NOMO-1 treated with DMSO at 0.1 percent for 48 hours (cell line): Measurements from ENCODE around the gene MLLT6.

ENCODE experiments used
- DNase-seq: peaks from one replicate; lab custom pipeline; 2025; ENCODE audit not compliant: unreplicated experiment; lab: John Stamatoyannopoulos, UW

Gene MLLT6

DNA sequence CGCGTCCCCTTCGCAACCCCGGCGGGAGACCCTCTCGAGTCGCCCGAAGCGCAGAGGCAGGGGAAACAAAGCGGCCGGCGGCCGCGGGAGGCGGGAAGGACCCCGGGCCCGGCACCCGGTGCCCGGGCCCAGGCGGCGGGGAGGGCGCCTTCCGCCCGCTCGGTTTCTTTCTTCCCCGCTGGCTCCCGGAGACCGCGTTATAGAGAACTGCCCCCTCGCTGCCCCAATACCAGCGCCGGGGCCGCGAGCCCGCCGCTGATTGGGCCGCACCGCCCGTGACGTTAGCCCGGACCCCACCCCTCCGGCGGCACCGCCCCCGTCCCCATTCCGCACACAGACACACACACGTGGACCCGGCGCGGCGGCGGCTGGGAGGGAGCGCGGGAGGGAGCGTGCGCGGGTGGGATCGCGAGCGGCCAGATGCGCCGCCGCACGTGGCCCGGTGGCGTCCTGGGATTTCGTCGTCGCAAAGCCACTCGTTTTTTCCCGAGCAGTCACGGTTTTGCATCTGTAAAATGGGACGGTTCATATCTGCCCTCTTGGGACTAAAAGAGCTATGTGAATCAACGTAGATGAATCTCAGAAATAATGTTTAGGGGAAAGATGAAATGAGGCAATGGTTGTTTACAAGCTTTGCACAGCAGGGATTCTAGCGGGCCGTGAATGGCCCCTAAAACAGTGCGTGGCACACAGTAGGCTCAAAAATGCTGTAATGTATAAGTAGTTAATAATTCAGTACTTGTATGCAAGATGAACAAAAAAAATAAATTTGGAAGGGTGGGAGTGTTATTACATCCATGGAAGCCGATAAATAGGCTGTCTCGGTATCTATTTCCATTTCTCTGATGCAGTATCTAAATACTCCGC lies 30.1 kb upstream of the MLLT6 start, which contains the start of gene EPOP:
TSS of gene EPOP (minus strand) at position 209 of the 867 bp plus-strand sequence. CDS start 462 bp downstream, outside the sequence.
- peak; percentile 76 for DNase-seq

DNA sequence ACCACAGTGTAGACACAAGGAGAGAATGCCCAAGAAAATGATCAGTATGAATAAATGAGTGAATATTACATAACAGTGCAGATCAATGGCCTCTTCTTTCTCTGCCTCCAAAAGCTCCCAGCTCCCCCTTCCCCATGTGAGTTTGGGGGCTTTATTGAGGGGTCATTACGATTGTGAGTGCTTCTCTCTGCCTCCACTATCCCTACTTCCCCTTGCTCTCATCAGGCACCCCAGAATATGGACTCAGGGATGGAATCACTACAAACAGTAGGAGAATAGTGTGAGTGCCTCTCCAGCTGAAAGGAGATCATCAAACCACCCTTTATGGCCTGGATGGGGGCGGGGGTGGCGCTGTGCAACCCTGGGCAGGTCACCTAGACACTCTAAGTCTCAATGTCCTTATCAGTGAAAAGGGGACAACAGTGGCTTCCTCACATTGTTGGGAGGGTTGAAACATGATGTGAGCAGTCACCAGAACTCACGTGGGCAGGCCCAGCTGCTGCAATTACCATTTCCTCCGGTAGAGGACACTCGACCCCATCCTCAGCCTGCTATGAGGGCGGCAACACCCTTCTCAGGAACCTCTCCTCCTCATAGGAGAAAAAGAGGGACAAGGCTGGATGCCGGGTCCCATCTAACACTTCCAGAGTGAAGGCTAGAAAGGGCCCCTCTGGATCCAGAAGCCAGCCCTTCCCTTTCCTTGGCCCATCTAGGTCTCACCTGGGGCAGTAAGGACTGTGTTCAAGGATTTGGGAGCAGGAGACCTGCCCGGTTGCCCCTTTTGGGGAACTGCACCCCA lies 28.2 kb upstream of the MLLT6 start:
- DNase-seq: peak; percentile 73

DNA sequence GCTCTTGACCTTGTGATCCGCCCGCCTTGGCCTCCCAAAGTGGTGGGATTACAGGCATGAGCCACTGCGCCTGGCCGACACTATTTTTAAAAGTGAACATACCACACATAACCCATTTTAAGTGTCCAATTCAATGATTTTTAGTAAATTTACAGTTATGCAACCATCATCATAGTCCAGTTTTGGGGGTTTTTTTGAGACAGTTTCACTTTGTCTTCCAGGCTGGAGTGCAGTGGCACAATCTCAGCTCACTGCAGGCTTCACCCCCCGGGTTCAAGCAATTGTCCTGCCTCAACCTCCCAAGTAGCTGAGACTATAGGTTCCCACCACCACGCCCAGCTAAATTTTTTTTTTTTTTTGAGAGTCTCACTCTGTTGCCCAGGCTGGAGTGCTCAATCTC lies 27.3 kb upstream of the MLLT6 start:
- DNase-seq: no peak

DNA sequence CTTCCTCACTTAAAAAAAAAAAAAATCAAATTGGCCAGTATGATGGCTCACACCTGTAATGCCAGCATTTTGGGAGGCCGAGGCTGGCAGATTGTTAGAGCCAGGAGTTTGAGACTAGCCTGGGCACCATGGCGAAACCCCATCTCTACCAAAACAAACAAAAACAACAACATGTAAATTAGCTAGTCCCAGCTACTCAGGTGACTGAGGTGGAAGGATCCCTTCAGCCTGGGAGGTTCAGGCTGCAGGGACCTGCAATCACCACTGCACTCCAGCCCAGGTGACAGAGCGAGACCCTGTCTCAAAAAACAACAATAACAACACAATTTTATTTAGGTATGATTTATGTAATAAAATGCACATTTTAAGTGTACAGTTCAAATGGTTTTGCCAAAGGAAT lies 24.0 kb upstream of the MLLT6 start:
- no peak for DNase-seq

DNA sequence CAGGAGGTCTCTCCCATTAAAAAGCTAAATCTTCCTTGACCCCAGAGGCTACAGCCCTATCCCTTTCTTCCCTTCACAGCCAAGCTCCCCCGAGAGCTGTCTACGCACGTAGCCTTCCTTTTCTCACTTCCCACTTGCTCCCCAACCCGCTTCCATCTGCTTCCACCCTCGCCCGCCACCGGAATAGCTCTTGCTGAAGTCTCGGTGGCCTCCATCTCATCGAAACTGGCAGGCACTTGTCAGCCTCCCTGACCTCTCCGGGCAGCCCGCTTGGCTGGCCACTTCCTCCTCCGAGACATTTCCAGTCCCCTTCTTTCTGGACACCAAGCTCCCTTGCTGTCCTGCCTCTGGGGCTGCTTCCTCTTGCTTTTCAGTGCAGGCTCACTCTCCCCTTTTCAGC lies 19.6 kb upstream of the MLLT6 start:
- DNase-seq: peak; percentile 24

DNA sequence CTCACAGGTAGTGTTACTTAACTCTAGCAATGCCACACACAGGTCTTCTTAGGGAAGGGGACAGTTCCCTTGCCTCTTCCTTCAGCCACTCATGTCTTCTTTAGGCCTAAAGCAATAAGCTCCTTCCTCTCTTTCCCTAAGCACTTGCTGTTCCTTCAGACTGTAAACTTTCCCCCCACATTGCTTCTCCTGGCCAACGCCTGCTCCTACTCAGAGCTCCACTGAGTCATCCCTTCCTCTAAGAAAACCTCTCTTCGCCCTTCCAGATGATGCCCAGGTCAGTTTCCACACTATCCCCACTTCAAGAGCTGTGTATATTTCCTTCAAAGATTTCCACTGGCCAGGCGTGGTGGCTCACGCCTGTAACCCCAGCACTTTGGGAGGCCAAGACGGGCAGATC lies 17.8 kb upstream of the MLLT6 start:
- no peak for DNase-seq

DNA sequence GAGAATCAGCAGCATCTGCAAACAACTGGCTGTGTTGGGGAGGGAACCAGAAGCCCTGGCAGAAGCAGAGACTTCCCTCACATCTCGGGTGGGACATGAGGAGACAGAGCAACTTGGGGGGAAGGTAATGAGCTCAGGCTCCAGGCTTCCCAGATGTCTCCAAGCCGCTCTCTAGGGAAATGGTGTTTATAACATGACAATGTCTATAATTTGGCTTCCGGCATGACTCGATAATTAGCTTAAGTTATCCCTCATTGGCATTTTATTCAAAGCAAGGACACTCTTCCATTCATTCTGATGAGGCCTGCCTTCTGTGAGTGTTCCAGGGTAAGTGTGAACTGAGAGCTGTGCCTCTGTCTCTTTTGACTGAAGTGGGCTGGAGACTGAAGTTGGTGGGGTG lies 14.7 kb upstream of the MLLT6 start:
- no peak for DNase-seq

DNA sequence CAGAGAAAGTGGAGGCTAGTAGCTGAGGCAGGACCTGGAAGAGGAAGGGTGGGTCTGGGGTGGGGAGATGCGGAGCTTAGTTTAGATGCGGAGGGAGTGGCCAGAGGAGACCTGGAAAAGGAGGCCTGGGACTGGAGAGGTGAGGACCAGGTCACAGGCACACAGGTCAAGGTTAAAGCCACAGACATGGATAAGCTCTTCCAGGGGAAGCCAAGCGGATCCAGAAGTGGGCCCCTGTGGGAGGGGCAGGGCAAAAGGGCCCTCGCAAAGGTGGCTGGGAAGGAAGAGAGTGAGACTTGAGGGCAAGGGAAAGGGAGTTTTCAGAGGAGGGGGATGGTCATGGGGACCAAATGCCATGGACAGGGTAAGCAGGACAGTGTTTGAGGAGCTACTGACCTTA lies 13.9 kb upstream of the MLLT6 start:
- DNase-seq: no peak

DNA sequence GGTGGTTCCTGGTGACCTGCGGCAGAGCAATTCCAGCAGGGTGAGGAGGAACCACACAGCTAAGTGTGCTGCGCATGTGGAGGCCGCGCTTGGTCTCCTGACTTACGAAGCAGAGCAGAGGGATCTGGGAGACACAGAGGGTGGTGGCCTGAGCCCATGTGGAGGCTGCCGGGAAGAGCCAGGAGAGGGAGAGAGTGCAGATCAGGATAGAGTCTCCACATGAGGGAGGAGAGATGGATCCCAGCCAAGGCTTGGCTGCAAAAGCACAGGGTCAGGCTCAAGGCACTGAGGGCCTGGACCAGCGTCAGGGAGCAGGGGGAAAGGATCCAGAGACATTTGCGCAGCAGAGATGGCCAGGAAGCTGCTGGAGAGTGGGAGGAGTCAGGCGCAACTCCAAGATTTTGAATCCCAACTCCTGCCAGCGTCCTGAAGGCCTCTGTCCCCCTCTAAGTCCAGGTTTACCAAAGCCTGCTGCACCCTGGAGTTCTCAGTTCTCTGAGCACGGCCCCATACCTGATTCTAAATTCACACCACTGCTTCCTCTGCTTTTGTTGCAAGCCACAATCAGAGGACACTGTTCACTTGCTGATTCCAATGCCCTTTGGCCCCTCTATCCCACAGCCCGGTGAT lies 11.3 kb upstream of the MLLT6 start:
- DNase-seq: no peak

DNA sequence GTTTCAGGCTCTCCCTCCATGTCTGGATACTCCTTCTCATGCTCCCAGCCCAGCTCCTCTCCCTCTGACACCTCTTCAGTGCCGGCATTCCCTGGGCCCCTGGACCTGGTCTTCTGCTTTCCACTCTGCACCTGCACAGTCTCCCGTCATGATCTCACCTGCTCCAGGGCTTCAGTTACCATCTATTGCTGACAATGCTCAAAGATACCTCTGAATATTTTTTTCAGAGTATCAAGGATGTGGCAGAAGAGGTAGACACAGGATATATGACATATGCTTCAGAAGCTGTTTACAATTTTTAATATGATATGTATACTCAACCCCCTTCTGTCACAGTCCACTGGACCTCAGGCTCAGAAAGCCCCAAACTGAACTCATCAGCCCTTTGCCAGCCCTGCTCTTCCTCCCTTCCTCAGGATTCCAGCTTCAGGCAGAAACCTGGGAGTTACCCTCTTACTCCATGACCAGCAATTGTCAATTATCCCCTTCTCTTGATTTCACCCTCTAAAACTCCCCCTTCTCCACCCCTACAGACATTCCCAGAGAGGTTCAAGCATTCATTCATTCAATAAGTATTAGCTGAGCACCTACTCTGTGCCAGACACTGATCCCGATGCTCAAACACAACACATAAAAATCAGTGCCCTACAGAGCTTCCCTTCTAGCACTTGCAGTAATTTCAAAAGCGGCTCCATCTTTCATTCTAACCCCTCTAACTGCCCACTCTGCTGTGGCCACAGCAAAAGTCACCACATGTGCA lies 7.8 kb upstream of the MLLT6 start:
- no peak for DNase-seq

DNA sequence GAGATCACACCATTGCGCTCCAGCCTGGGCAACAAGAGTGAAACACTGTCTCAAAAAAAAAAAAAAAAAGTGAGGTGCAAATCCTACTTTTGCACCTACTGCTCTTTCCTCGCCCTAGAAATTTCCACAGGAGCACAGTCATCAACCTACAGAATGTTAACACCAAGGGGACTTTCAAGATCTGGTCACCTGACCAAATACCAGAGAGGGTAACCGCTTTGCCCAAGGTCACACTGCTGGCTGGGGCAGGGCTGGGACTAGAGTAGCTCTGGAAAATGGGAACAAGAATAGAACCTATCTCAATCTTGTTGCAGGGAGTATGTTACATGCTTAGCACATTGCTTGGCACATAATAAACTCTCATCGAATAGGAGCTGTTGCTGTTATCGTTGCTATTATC lies 6.3 kb upstream of the MLLT6 start:
- DNase-seq: no peak

DNA sequence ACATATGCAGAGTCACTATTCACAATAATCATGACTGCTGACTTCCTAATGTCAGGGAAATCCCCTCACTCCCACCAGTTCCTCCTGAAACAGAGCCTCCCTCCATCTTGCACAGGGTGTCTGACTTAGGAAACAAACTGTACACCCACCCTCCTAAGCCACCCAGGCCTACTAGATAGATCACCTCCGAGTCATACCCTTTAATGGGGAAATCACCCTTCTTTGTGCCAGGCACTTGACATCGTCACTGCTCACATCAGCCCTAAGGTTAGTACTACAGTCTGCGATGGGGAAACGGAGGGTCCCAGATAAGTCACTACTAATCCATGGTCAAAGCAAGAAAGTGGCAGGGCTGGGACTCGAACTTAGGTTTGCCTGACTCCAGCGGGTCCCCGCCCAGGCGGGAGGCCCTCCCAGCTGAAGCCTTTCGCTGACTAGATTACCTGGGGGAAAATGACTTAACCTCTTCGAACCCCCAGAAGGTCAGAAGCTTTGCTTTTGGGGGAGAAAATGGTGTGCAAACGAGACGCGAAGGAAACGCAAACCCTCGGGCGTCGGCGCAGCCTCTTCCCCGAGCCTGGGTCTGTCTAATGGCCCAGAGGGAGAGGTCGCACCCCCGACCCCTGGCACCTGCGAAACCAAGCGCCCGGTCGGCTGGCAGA lies 3.4 kb upstream of the MLLT6 start:
- peak; percentile 62 for DNase-seq

DNA sequence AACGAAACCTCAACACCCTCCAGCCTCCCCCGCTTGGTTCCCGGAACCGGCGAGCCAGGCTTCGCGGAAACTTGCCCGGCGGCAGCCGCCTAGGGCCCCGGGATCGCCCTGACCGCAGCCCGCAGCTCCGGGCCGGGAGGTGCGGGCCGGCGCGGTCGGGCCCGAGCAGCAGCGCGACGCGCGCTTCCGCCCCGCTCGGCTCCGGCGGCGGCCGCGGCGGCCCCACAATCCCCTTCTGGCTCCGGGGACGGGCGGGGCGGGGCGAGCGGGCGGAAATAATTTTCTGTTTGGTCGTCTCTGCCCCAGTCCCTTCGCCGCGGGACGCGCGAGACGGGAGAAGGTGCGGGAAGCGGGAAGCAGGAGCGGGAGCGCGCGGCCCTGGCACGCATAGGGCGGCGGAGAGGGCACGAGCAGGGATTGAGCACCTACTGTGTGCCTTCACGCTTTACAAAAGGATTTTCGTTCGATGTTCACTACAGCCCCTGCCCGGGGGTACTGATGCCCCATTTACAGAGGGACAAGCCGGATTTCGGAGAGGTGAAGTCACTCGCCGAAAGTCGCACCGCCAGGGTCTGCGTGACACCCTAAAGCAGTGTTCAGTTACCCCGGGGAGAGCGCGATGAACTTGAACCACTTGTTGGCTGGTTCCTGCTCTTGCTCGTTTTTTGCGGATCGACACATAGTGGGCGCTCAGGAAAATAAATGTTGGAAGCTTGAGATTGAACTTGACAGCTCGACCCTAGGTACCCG lies 2.7 kb upstream of the MLLT6 start:
- DNase-seq: peak; percentile 78

DNA sequence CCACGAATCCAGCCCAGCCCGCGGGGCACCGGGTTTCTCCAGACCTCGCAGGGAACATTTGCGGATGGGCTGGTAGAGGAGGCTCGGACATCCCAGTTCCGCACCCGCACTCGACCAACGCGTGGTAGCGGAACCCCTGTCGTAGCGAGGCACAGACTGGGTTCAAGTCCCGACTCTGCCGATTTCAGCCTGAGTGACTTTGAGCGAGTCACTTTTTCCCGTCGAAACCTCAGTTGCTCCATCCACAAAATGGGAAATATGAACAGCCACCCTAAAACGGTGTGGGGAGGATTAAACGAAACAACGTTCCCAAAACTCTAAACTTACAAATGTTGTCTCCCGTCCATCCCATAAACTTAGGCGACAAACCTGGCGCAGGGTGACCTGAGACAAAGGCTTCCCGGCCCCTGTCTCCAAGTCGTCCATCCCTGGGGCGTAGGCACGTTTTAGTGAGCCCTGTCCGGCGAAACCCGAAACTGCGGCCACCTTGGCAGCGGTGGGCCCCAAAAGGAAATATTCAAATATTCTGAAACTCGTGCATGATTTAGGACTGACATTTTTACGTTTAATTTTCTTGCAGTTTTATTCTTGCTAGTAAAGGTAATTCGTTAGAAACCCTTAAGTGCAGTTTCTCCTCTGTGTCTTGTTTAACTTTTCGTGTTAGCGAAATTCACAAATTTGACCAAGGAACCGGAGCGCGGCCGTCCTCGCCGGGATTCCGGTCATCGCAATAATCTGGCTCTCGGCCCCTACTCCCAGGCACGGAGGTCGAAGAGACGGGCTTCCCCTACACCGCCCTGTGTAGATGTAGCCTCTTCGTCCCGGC lies 1.9 kb upstream of the MLLT6 start:
- DNase-seq: no peak

DNA sequence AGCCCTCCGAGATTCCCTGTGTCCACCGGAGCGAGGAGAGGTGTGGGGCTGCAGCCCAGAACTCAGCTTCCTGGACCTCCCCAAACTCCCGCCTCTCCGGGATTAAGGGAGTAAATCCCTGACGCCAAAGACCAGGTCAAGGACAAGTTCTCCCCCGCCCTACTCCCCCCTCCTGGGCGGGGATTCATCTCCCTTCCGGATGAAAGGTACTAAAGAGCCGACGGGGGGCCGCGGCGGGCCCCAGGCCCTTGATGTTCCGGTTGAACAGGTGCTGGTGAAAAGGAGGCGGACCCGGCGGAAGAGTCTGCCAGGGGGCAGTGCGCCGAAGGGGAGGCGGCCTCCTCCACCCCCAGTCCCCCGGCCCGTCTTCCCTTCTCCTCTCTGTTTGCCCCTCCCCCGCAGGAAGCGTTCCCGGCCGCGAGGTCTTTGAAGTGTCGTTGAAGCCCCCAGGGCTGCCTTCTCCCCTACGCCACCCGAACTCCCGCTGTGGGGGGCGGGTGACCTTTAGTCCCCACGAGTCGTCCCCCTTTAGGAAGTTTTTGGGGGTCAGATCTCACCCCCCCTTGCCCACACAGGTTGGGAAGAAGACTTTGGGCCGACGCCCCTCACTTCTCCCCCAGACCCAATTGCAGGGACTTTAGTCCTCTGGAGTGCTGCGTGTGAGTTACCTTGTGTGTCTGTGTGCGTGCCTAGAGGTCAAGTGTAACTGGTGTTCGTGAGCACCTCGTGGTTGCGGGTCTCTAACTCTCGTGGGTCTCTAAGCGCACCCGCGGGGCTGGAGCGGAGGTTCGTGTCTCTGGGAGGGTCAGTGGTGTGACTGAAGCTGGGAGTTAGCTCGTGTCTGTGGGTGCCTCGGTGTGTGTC lies 1.1 kb upstream of the MLLT6 start:
- DNase-seq: peak; percentile 58

DNA sequence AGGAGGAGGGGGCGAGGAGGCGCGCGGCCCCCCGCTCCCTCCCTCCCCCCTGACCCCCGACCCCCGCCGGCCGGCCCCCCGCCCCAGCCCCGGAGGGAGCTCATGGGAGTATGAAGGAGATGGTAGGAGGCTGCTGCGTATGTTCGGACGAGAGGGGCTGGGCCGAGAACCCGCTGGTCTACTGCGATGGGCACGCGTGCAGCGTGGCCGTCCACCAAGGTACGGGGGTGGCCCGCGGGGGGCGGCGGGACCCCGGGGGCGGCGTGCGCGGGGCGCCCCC lies 390 bp downstream of the MLLT6 start:
- DNase-seq: no peak

DNA sequence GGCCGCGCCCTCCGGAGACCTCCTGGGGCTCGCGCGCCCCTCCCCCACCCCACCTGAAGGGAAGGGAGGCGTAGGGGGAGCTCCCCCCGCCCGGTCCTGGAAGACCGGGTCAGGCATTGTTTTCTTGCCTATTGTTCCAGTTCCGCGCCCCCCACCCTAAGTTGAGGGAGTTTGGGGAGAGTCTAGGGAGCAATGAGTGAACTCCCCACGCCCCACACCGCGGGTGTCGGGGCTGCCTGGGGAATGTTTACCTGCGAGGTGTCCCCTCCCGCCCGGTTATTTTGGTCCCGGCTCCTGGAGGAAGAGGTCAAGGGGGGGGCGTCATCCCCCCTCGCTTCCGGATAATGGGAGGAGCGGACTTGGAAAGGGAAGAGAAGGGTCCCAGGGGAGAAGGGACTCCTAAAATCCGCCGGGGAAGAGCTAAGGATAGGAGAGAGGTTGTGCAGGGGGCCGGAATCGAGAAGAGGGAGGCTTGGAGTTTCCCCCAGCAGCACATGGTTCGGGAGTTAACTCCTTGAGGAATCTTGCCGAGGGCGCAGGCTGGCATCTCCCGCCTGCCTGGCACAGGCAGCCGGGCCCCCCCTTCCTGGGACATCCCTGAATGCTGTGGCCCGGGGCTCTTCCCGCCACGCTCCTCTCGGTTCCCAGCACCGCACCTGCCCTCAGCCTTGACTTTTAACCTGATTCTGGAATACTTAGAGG lies 881 bp downstream of the MLLT6 start:
- no peak for DNase-seq
